ENCODE measurements around the gene UBE3D.

UBE3D gene

DNA sequence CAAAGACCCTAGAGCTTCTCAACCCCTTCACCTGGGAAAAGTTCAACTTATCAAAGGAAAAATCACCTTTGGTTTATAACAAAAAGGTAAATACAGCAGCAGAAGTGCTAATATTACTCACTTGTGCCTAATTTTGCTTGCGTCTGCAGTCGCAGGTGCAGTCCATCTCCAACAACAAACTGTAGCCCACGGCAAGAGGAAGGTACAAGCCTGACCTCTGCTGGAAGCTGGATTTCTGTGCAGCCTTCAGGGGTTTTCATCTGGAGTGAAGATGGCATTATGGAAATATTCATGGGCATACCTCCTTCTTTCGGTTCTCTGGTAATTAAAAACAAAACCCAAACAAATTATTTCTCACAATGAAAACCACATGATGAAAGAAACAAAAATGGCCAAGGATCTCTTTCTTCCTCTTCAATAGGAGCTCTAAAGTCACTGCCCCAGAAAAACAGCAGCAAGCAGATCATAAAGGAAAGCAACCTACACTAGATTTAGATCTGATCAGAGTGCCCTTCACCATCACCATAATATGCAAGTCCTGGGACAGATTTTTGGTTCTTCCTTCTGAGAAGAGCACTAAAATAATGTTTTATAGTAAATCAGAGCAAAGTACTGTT, 7.8 kb downstream of the UBE3D start:
- Histone ChIP-seq H4K91ac (ENCODE audit: low read length) (no peak overlapping the region), H3K4me3 (ENCODE audit: insufficient read depth in 1 of 2, low read depth in 1 of 2, low read length in 2 of 2) (no peak overlapping the region), H2BK15ac (ENCODE audit: low read depth, poor library complexity, severe bottlenecking) (no peak overlapping the region), H2BK120ac (ENCODE audit: low read depth, low read length) (no peak overlapping the region), H3K4me1 (ENCODE audit: control insufficient read depth, insufficient read depth, low read depth, low read length) (no peaks in the 10 kb centered on the region), H3K27ac (ENCODE audit: low read length, poor library complexity, severe bottlenecking) (no peak overlapping the region), H3K27me3 (ENCODE audit: control insufficient read depth in 1 of 2, insufficient read depth in 1 of 2, low read length in 2 of 2) (no peaks in the 10 kb centered on the region), H3K23ac (ENCODE audit: low read length in 2 of 2) (no peak overlapping the region), H3K9ac (ENCODE audit: low read length) (peak overlapping the region; percentile 16), H3K9me3 (ENCODE audit: control insufficient read depth, low read length) (no peaks in the 10 kb centered on the region), H2AFZ (ENCODE audit: low read depth, low read length) (no peak overlapping the region), H3K4ac (ENCODE audit: low read depth in 1 of 2, low read length in 2 of 2) (no peak overlapping the region), H2AK5ac (ENCODE audit: low read length, severe bottlenecking) (no peak overlapping the region), H3K4me2 (ENCODE audit: low read length, poor library complexity, severe bottlenecking) (no peak overlapping the region), H2BK5ac (ENCODE audit: low read depth, low read length, poor library complexity, severe bottlenecking) (no peak overlapping the region), H3K18ac (ENCODE audit: low read depth in 1 of 2, low read length in 2 of 2) (no peak overlapping the region), H4K8ac (ENCODE audit: low read length) (no peak overlapping the region), H3K36me3 (ENCODE audit: control insufficient read depth in 1 of 2, insufficient read depth in 2 of 2, low read depth in 1 of 2, low read length in 2 of 2) (peaks cover 3 to 20% of the 10 kb centered on the region in 2 experiments), H2BK12ac (ENCODE audit: low read length in 2 of 2) (no peak overlapping the region), H3K14ac (ENCODE audit: low read length in 2 of 2) (no peak overlapping the region), H3K79me1 (replicated peaks; ENCODE audit: low read length, poor library complexity, severe bottlenecking) (peaks cover 22% of the 10 kb centered on the region)
- 60% methylated on average over 4 of the region's 4 CpGs for WGBS
- DNase-seq: peak; percentile 61

GRCh38 chr6:83055366-83055964, 10.2 kb downstream of the UBE3D start:
- no peaks in the 10 kb centered on the region for H3K9me3 ChIP-seq (ENCODE audit: control insufficient read depth, low read length)
- 43% methylated on average over 6 of the region's 6 CpGs for WGBS
- H4K91ac ChIP-seq (ENCODE audit: low read length): no peak overlapping the region
- no peak overlapping the region for H3K18ac ChIP-seq (ENCODE audit: low read depth in 1 of 2, low read length in 2 of 2)
- peak overlapping the region in 1 of 2 experiments; percentile 28 for H3K4me3 ChIP-seq (ENCODE audit: insufficient read depth in 1 of 2, low read depth in 1 of 2, low read length in 2 of 2)
- H3K27ac ChIP-seq (ENCODE audit: low read length, poor library complexity, severe bottlenecking): no peak overlapping the region
- H4K8ac ChIP-seq (ENCODE audit: low read length): no peak overlapping the region
- H3K27me3 ChIP-seq (ENCODE audit: control insufficient read depth in 1 of 2, insufficient read depth in 1 of 2, low read length in 2 of 2): no peaks in the 10 kb centered on the region
- H2BK120ac ChIP-seq (ENCODE audit: low read depth, low read length): no peak overlapping the region
- no peak overlapping the region for H2BK12ac ChIP-seq (ENCODE audit: low read length in 2 of 2)
- no peak overlapping the region for H2AFZ ChIP-seq (ENCODE audit: low read depth, low read length)
- no peak overlapping the region for H3K4me2 ChIP-seq (ENCODE audit: low read length, poor library complexity, severe bottlenecking)
- no peak overlapping the region for H3K4ac ChIP-seq (ENCODE audit: low read depth in 1 of 2, low read length in 2 of 2)
- no peak overlapping the region for H3K14ac ChIP-seq (ENCODE audit: low read length in 2 of 2)
- H3K23ac ChIP-seq (ENCODE audit: low read length in 2 of 2): no peak overlapping the region
- peak; percentile 51 for DNase-seq
- no peak overlapping the region for H2AK5ac ChIP-seq (ENCODE audit: low read length, severe bottlenecking)
- no peaks in the 10 kb centered on the region for H3K4me1 ChIP-seq (ENCODE audit: control insufficient read depth, insufficient read depth, low read depth, low read length)
- H2BK15ac ChIP-seq (ENCODE audit: low read depth, poor library complexity, severe bottlenecking): no peak overlapping the region
- peak overlapping the region; percentile 82 for H3K9ac ChIP-seq (ENCODE audit: low read length)
- H2BK5ac ChIP-seq (ENCODE audit: low read depth, low read length, poor library complexity, severe bottlenecking): no peak overlapping the region
- peaks cover 3 to 20% of the 10 kb centered on the region in 2 experiments for H3K36me3 ChIP-seq (ENCODE audit: control insufficient read depth in 1 of 2, insufficient read depth in 2 of 2, low read depth in 1 of 2, low read length in 2 of 2)
- H3K79me1 ChIP-seq (replicated peaks; ENCODE audit: low read length, poor library complexity, severe bottlenecking): peaks cover 30% of the 10 kb centered on the region

GRCh38 chr6:83053678-83054077, 12.0 kb downstream of the UBE3D start:
- no peaks in the 10 kb centered on the region for H3K9me3 ChIP-seq (ENCODE audit: control insufficient read depth, low read length)
- H4K91ac ChIP-seq (ENCODE audit: low read length): no peak overlapping the region
- no peaks in the 10 kb centered on the region for H3K4me1 ChIP-seq (ENCODE audit: control insufficient read depth, insufficient read depth, low read depth, low read length)
- no peak overlapping the region for H2BK120ac ChIP-seq (ENCODE audit: low read depth, low read length)
- DNase-seq: no peak
- no peak overlapping the region for H3K9ac ChIP-seq (ENCODE audit: low read length)
- H3K27ac ChIP-seq (ENCODE audit: low read length, poor library complexity, severe bottlenecking): no peak overlapping the region
- H2BK5ac ChIP-seq (ENCODE audit: low read depth, low read length, poor library complexity, severe bottlenecking): no peak overlapping the region
- 97% methylated on average over 3 of the region's 3 CpGs for WGBS
- peaks cover 0 to 20% of the 10 kb centered on the region in 2 experiments for H3K36me3 ChIP-seq (ENCODE audit: control insufficient read depth in 1 of 2, insufficient read depth in 2 of 2, low read depth in 1 of 2, low read length in 2 of 2)
- no peak overlapping the region for H3K23ac ChIP-seq (ENCODE audit: low read length in 2 of 2)
- H3K14ac ChIP-seq (ENCODE audit: low read length in 2 of 2): no peak overlapping the region
- no peak overlapping the region for H2AFZ ChIP-seq (ENCODE audit: low read depth, low read length)
- H3K4me2 ChIP-seq (ENCODE audit: low read length, poor library complexity, severe bottlenecking): no peak overlapping the region
- peak overlapping the region; percentile 43 for H2AK5ac ChIP-seq (ENCODE audit: low read length, severe bottlenecking)
- no peak overlapping the region for H4K8ac ChIP-seq (ENCODE audit: low read length)
- H2BK12ac ChIP-seq (ENCODE audit: low read length in 2 of 2): no peak overlapping the region
- peaks cover 21% of the 10 kb centered on the region for H3K79me1 ChIP-seq (replicated peaks; ENCODE audit: low read length, poor library complexity, severe bottlenecking)
- no peak overlapping the region for H3K4me3 ChIP-seq (ENCODE audit: insufficient read depth in 1 of 2, low read depth in 1 of 2, low read length in 2 of 2)
- H2BK15ac ChIP-seq (ENCODE audit: low read depth, poor library complexity, severe bottlenecking): no peak overlapping the region
- no peaks in the 10 kb centered on the region for H3K27me3 ChIP-seq (ENCODE audit: control insufficient read depth in 1 of 2, insufficient read depth in 1 of 2, low read length in 2 of 2)
- H3K18ac ChIP-seq (ENCODE audit: low read depth in 1 of 2, low read length in 2 of 2): no peak overlapping the region
- H3K4ac ChIP-seq (ENCODE audit: low read depth in 1 of 2, low read length in 2 of 2): no peak overlapping the region

DNA sequence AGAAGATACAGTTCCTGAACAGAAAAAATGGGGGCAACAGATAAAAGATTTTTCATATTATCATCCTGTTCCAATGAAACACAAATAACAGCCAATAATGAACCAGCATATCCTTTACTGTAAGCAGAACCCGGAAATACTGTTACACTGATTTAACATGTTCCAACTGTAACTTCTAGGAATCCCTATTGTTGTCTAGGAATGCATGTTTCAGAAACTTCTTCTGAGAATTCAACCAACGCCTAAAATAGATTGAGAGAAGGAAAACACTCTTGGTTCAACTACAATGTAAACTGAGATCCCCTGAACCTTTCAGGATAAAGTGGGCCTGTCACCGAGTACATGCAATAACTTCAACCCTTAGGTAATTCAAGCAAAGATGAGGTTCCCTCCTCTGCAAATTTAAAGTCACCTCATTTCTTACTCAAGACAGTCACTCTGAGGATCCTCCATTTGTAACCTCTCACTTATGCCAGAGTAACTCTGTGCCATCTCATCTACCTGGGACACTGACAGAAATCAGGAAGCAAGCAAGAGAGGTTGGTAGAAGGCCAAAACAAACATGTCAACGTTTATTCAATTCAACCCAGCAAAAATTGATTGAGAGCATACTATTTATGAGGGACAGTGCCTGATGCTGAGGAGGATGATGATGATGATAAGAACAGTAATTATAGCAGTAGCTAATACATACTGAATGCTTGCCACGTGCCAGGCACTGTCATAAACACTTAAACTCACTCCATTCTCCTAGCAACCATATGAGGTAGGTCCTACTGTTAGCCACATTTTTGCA, 14.1 kb downstream of the UBE3D start:
- Histone ChIP-seq H3K27me3 (ENCODE audit: control insufficient read depth in 1 of 2, insufficient read depth in 1 of 2, low read length in 2 of 2) (no peaks in the 10 kb centered on the region), H3K9ac (ENCODE audit: low read length) (no peak overlapping the region), H3K36me3 (ENCODE audit: control insufficient read depth in 1 of 2, insufficient read depth in 2 of 2, low read depth in 1 of 2, low read length in 2 of 2) (peaks cover 0 to 10% of the 10 kb centered on the region in 2 experiments), H3K27ac (ENCODE audit: low read length, poor library complexity, severe bottlenecking) (no peak overlapping the region), H3K4ac (ENCODE audit: low read depth in 1 of 2, low read length in 2 of 2) (no peak overlapping the region), H2BK12ac (ENCODE audit: low read length in 2 of 2) (no peak overlapping the region), H2BK5ac (ENCODE audit: low read depth, low read length, poor library complexity, severe bottlenecking) (no peak overlapping the region), H3K4me3 (ENCODE audit: insufficient read depth in 1 of 2, low read depth in 1 of 2, low read length in 2 of 2) (no peak overlapping the region), H3K18ac (ENCODE audit: low read depth in 1 of 2, low read length in 2 of 2) (no peak overlapping the region), H3K79me1 (replicated peaks; ENCODE audit: low read length, poor library complexity, severe bottlenecking) (peaks cover 20% of the 10 kb centered on the region), H2AFZ (ENCODE audit: low read depth, low read length) (no peak overlapping the region), H2BK120ac (ENCODE audit: low read depth, low read length) (no peak overlapping the region), H3K4me2 (ENCODE audit: low read length, poor library complexity, severe bottlenecking) (no peak overlapping the region), H3K9me3 (ENCODE audit: control insufficient read depth, low read length) (no peaks in the 10 kb centered on the region), H4K91ac (ENCODE audit: low read length) (no peak overlapping the region), H2BK15ac (ENCODE audit: low read depth, poor library complexity, severe bottlenecking) (no peak overlapping the region), H4K8ac (ENCODE audit: low read length) (no peak overlapping the region), H3K4me1 (ENCODE audit: control insufficient read depth, insufficient read depth, low read depth, low read length) (peaks cover 4% of the 10 kb centered on the region), H3K23ac (ENCODE audit: low read length in 2 of 2) (no peak overlapping the region), H2AK5ac (ENCODE audit: low read length, severe bottlenecking) (peak overlapping the region; percentile 37), H3K14ac (ENCODE audit: low read length in 2 of 2) (no peak overlapping the region)
- 87% methylated on average over 4 of the region's 5 CpGs for whole genome bisulfite sequencing
- no peak for DNase-seq

Data from mesenchymal stem cell (in vitro differentiated cells and primary cell).